AG04449 (cell line): Measurements from ENCODE around the gene UCMA.
"Not testable (repeated sequence)": the region's sequence is repeated elsewhere in the genome, so short reads cannot be mapped to it uniquely, and the experiment has no call there.

Source experiments
- CTCF ChIA-PET: fragments of 350-600 bp; formaldehyde crosslinking; extraction: SDS; loops from one replicate; lab custom pipeline; 2021; ENCODE audit warnings: antibody characterized with exemption; lab: Yijun Ruan, JAX
- POLR2A ChIA-PET: fragments of 400-600, 350-600 bp; formaldehyde crosslinking; extraction: SDS; loops from one replicate; lab custom pipeline; 2020; ENCODE audit warnings: antibody characterized with exemption, inconsistent platforms; lab: Yijun Ruan, JAX
- DNase-seq: peaks from one replicate; pipeline ENCODE4 v3.0.0-alpha.2; 2010; ENCODE audit warnings: low read depth, low spot score
- H3K4me3 ChIP-seq: 2 replicates; pipeline ENCODE4 v1.5.1; 2011; ENCODE audit warnings: low read depth, mild to moderate bottlenecking, control low read depth, low read length
- TF ChIP-seq, protein P1 (sequence below): IDR thresholded peaks from one replicate; pipeline ENCODE4 v1.5.1; 2011; ENCODE audit warnings: mild to moderate bottlenecking, moderate library complexity, low read length, control low read depth, inconsistent platforms; ENCODE audit not compliant: insufficient read depth; ENCODE audit errors: missing control alignments

Gene UCMA

DNA sequence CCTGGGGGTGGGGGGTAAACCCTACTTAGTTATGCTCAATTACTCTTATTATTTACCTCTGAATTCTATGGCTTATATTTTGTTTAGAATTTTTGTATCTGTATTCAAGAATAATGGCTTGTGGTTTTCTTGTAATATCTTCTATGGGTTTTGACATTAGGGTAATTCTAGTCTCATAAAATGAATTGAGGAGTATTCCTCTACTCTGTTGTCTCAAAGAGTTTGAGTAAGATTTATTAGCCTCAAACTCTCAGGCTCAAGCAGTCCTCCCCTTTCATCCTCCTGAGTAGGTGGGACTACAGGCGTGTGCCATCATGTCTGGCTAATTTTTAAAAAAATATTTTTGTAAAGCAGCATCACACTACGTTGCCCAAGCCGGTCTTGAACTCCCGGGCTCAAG is 19.6 kb upstream of the UCMA start:
- ChIA-PET CTCF (interaction anchor here (0.8 kb wide), 1 partner anchor 47 kb away, joined by 3 read pairs; no protein-coding TSS in a partner anchor), POLR2A (no interaction called here)
- no peak for DNase-seq
- TF ChIP-seq, protein P1, sequence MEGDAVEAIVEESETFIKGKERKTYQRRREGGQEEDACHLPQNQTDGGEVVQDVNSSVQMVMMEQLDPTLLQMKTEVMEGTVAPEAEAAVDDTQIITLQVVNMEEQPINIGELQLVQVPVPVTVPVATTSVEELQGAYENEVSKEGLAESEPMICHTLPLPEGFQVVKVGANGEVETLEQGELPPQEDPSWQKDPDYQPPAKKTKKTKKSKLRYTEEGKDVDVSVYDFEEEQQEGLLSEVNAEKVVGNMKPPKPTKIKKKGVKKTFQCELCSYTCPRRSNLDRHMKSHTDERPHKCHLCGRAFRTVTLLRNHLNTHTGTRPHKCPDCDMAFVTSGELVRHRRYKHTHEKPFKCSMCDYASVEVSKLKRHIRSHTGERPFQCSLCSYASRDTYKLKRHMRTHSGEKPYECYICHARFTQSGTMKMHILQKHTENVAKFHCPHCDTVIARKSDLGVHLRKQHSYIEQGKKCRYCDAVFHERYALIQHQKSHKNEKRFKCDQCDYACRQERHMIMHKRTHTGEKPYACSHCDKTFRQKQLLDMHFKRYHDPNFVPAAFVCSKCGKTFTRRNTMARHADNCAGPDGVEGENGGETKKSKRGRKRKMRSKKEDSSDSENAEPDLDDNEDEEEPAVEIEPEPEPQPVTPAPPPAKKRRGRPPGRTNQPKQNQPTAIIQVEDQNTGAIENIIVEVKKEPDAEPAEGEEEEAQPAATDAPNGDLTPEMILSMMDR: no peak
- no peak overlapping the region for H3K4me3 ChIP-seq

DNA sequence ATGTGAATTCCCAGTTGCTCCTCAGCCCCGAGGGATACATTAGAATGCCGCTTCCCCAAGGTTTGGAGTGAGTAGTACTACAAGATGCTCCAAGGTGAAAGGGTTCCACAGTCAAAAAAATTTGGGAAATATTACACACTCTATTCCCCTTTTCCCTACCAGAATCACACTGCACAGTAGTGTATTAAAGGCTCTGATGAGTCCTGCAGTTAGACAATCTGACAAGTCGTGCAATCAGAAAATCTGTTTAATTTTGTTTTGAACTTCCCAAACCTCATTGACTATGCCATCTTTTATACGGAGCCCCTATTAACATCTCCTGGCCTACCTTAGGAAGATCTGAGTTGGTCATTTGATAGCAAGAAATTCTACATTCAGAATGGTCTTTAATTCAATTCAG is 13.6 kb upstream of the UCMA start:
- TF ChIP-seq, protein P1: no peak
- no peak for DNase-seq
- CTCF ChIA-PET: no interaction called here
- POLR2A ChIA-PET: no interaction called here
- H3K4me3 ChIP-seq: no peak overlapping the region

DNA sequence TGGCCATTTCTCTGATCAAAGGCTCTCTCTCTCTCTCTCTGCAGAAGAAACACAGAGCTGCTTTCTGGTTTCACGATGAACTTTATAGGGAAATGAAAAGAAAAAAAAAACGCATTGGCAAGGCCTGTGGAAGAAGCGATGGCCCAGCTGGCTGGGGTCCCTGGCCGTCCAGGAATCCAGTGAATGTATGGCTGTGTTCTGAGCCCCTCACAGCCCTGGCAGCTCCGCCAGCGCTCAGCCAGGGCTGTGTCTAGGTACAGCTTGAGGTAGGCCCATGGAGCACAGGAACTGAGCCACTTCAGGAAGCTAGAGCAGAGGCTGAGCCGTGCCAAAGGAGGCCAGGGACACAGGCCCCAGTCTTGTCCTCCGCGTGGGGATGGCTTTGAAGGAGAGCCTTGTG is 13.1 kb upstream of the UCMA start:
- TF ChIP-seq, protein P1: no peak
- DNase-seq: no peak
- H3K4me3 ChIP-seq: no peak overlapping the region
- POLR2A ChIA-PET: no interaction called here
- CTCF ChIA-PET: no interaction called here

DNA sequence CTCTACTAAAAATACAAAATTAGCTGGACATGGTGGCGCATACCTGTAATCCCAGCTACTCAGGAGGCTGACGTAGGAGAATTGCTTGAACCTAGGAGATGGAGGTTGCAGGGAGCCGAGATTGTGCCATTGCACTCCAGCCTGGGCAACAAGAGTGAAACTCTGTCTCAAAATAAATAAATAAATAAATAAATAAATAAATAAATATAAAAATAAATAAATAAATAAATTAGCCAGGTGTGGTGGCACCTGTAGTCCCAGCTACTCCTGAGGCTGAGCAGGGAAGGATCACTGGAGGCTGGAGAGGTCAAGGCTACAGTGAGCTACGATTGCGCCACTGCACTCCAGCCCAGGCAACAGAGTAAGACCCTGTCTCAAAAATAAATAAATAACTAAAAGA is 8.1 kb upstream of the UCMA start:
- DNase-seq, H3K4me3 ChIP-seq, POLR2A ChIA-PET, CTCF ChIA-PET: not testable (repeated sequence)

DNA sequence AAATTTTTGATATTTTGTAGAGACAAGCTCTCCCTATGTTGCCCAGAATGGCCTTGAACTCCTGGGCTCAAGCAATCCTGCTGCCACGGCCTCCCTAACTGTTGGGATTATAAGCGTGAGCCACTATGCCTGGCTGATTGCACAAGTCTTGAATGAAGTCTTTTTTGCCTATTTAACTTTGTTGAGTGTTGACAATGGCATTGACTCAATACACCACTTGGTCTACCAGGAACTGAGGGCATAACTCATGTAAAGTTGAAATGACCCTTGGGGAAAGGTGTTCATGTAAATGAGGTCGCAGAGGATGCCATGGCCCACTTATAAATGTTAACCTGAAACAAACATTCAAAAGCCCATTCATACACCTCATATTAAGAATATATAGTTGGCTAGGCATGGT is 7.4 kb upstream of the UCMA start:
- H3K4me3 ChIP-seq: no peak overlapping the region
- TF ChIP-seq, protein P1: no peak
- no peak for DNase-seq
- CTCF ChIA-PET: no interaction called here
- POLR2A ChIA-PET: no interaction called here

DNA sequence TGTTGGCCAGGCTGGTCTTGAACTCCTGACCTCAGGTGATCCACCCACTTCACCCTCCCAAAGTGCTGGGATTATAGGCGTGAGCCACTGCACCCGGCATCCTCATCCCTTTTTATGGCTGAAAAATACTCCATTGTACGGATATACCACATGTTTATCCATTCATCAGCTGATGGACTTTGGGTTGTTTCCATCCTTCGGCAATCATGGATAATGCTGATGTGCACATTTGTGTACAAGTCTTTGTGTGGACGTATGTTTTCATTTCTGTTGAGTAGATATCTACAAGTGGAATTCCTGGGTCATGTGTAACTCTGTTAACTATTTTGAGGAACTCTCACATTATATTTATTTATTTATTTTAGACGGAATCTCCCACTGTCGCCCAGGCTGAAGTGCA is 5.7 kb upstream of the UCMA start:
- TF ChIP-seq, protein P1: no peak
- ChIA-PET POLR2A (no interaction called here), CTCF (no interaction called here)
- no peak overlapping the region for H3K4me3 ChIP-seq
- DNase-seq: no peak

DNA sequence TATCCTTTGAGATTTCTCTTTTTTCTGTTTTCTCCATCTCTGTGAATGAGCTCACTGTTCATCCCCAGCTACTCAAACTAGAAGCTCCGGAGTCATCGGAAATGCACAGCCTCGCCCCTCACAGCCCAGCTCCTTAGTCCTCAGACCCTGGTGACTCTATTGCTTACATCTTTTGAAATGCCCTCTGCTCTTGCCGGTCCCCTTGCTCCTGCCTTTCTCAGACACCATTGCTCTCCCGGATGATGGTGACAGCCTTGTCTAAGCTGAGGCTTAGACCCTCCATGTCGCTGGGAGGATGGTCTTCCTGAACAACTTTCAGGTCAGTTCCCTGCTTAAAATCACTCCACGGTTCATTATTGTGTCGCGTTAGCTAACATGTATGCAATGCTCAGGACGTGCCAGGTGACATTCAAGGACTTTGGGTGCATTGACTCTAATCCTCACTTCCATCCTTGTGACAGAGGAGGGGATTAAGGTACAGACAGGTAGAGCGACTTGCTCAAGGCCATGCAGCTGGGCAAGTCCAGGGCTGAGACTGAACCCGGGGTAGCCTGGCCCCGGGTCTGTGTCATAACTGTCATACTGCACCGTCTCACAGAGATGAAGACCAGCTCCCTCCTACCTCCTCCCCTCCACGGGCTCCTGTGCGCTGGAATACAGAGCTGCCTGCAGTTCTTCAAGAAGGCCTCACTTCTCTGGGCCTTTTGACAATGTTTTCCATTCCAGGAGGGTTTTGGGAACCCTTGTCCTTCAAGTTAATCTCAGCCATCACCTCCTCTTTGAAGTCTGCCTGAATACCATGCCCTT is 4.3 kb upstream of the UCMA start:
- no peak for DNase-seq
- no peak overlapping the region for H3K4me3 ChIP-seq
- TF ChIP-seq, protein P1: no peak
- ChIA-PET CTCF (no interaction called here), POLR2A (no interaction called here)
